Activated CD4-positive, alpha-beta T cell treated with anti-CD3 and anti-CD28 coated beads for 1 hour (primary cell): ENCODE measurements around the gene FAM222B.
"Not testable (repeated sequence)": the region's sequence is repeated elsewhere in the genome, so short reads cannot be mapped to it uniquely, and the experiment has no call there.

ENCODE experiments used
- DNase-seq: peaks from one replicate; pipeline ENCODE4 v3.0.0-alpha.2; 2020

Gene FAM222B

GRCh38 chr17:28839221-28839620, 3.4 kb downstream of the FAM222B start:
- no peak for DNase-seq

- not testable (repeated sequence) for DNase-seq
Measured at GRCh38 chr17:28836541-28836940, 6.0 kb downstream of the FAM222B start.

- no peak for DNase-seq
Measured at GRCh38 chr17:28834420-28834819, 8.2 kb downstream of the FAM222B start.

GRCh38 chr17:28828294-28829040, 14.1 kb downstream of the FAM222B start:
- DNase-seq: no peak

- no peak for DNase-seq
Measured at GRCh38 chr17:28827672-28828071, 14.9 kb downstream of the FAM222B start.

GRCh38 chr17:28819582-28819981, 23.0 kb downstream of the FAM222B start:
- DNase-seq: no peak

GRCh38 chr17:28818819-28819221, 23.8 kb downstream of the FAM222B start:
- DNase-seq: no peak

GRCh38 chr17:28816540-28816939, 26.1 kb downstream of the FAM222B start:
- DNase-seq: no peak

- no peak for DNase-seq
Measured at GRCh38 chr17:28812748-28813377, 29.7 kb downstream of the FAM222B start.

- DNase-seq: peak; percentile 91
Measured at GRCh38 chr17:28812091-28812747, 30.4 kb downstream of the FAM222B start.

- no peak for DNase-seq
Measured at GRCh38 chr17:28811651-28812090, 30.9 kb downstream of the FAM222B start.

- DNase-seq: no peak
Measured at GRCh38 chr17:28810437-28810836, 32.2 kb downstream of the FAM222B start.

- no peak for DNase-seq
Measured at GRCh38 chr17:28807925-28808634, 34.5 kb downstream of the FAM222B start.

- DNase-seq: no peak
Measured at GRCh38 chr17:28796062-28796461, 46.5 kb downstream of the FAM222B start.

- DNase-seq: not testable (repeated sequence)
Measured at GRCh38 chr17:28794846-28795441, 47.6 kb downstream of the FAM222B start.

- no peak for DNase-seq
Measured at GRCh38 chr17:28792877-28793661, 49.5 kb downstream of the FAM222B start.

- no peak for DNase-seq
Measured at GRCh38 chr17:28788100-28788499, 54.5 kb downstream of the FAM222B start.

- DNase-seq: no peak
Measured at GRCh38 chr17:28783161-28783560, 59.4 kb downstream of the FAM222B start.

GRCh38 chr17:28779601-28780000, 63.0 kb downstream of the FAM222B start:
- not testable (repeated sequence) for DNase-seq

GRCh38 chr17:28777178-28777577, 65.4 kb downstream of the FAM222B start:
- no peak for DNase-seq

GRCh38 chr17:28774206-28774605, 68.4 kb downstream of the FAM222B start:
- no peak for DNase-seq

GRCh38 chr17:28773736-28774135, 68.9 kb downstream of the FAM222B start:
- no peak for DNase-seq
